PC-9 (cell line): Measurements from ENCODE around the gene USP49. TPM values are rescaled to one million over a fixed set of nuclear protein-coding genes. Genes with fewer than 3 reads are reported as not detected.

Experiments used
- BruUV-seq: library from RNA; stranded (reverse); fragments of 400-500 nt; replicated peaks from 2 replicates; lab custom pipeline; 2021; lab: Mats Ljungman, UMichigan
- CTCF ChIA-PET: fragments of 300-600 bp; sonication (Branson Sonifier 250); formaldehyde crosslinking; loops from one replicate; lab custom pipeline; 2022; ENCODE audit warnings: antibody characterized with exemption; lab: Charles Lee
- POLR2A ChIA-PET: fragments of 300-600 bp; sonication (Branson Sonifier 250); formaldehyde crosslinking; loops from one replicate; lab custom pipeline; 2022; ENCODE audit warnings: antibody characterized with exemption; ENCODE audit not compliant: unreplicated experiment; lab: Charles Lee
- DNase-seq, 2 experiments: peaks; one replicate each; pipeline versions ENCODE4 v3.0.0 to v3.0.0-alpha.2; 2015 to 2022; ENCODE audit warnings: mixed read lengths in 1 of 2
- H2AFZ ChIP-seq: fragments of 200-600 bp; sonication (generic); 2 replicates; pipeline ENCODE4 v1.8.1; 2017; ENCODE audit warnings: antibody characterized with exemption
- H3F3A ChIP-seq: fragments of 200-600 bp; sonication (generic); 2 replicates; pipeline ENCODE4 v1.8.1; 2017; ENCODE audit warnings: antibody characterized with exemption, mild to moderate bottlenecking, low read depth; ENCODE audit not compliant: insufficient read depth
- H3K27ac ChIP-seq: fragments of 200-600 bp; sonication (generic); 2 replicates; pipeline ENCODE4 v1.6.1; 2016; ENCODE audit warnings: mixed run types
- H3K27me3 ChIP-seq: fragments of 200-600 bp; sonication (generic); 2 replicates; pipeline ENCODE4 v1.6.1; 2016; ENCODE audit warnings: low read depth, mixed run types; ENCODE audit not compliant: insufficient read depth
- H3K36me3 ChIP-seq: fragments of 200-600 bp; sonication (generic); 2 replicates; pipeline ENCODE4 v1.6.1; 2016; ENCODE audit warnings: low read depth, mixed run types
- H3K4me1 ChIP-seq: fragments of 200-600 bp; sonication (generic); replicated peaks from 2 replicates; pipeline ENCODE4 v1.6.1; 2016; ENCODE audit warnings: mixed run types; ENCODE audit not compliant: insufficient read depth
- H3K4me2 ChIP-seq: fragments of 200-600 bp; sonication (generic); 2 replicates; pipeline ENCODE4 v1.6.1; 2017; ENCODE audit warnings: mixed run types
- H3K4me3 ChIP-seq: fragments of 200-600 bp; sonication (generic); 2 replicates; pipeline ENCODE4 v1.6.1; 2016; ENCODE audit warnings: mixed run types
- H3K79me2 ChIP-seq: fragments of 200-600 bp; sonication (generic); 2 replicates; pipeline ENCODE4 v1.6.1; 2017; ENCODE audit warnings: low read depth, mixed run types
- H3K9me2 ChIP-seq: fragments of 200-600 bp; sonication (generic); 2 replicates; pipeline ENCODE4 v1.8.1; 2017; ENCODE audit warnings: mild to moderate bottlenecking; ENCODE audit not compliant: insufficient read depth
- H3K9me3 ChIP-seq: fragments of 200-600 bp; sonication (generic); 2 replicates; pipeline ENCODE4 v1.8.1; 2016; ENCODE audit warnings: low read depth; ENCODE audit not compliant: insufficient read depth
- H4K20me1 ChIP-seq: fragments of 200-600 bp; sonication (generic); 2 replicates; pipeline ENCODE4 v1.8.1; 2017; ENCODE audit not compliant: insufficient read depth
- EZH2 ChIP-seq: fragments of 200-600 bp; sonication (generic); IDR thresholded peaks from 2 replicates; pipeline ENCODE4 v1.8.0; 2017; ENCODE audit warnings: antibody characterized with exemption, low read depth
- intact Hi-C: fragments of 100-400 bp; cut with micrococcal nuclease; formaldehyde crosslinking; loops from one replicate; pipeline ENCODE4 v1.10.0; 2022; ENCODE audit not compliant: unreplicated experiment
- total RNA-seq: library from RNA; stranded (reverse); gene quantifications from 2 replicates; pipeline ENCODE4 v1.2.3, GENCODE V29; 2021
- TF ChIP-seq, protein P1 (sequence below): fragments of 200-600 bp; sonication (generic); conservative IDR thresholded peaks from 2 replicates; pipeline ENCODE4 v1.6.1; 2017; ENCODE audit warnings: mixed run types, antibody characterized with exemption, mild to moderate bottlenecking, moderate library complexity

The USP49 gene
- total RNA-seq, 1 experiment from 2014 or later, result 10.9 TPM

DNA sequence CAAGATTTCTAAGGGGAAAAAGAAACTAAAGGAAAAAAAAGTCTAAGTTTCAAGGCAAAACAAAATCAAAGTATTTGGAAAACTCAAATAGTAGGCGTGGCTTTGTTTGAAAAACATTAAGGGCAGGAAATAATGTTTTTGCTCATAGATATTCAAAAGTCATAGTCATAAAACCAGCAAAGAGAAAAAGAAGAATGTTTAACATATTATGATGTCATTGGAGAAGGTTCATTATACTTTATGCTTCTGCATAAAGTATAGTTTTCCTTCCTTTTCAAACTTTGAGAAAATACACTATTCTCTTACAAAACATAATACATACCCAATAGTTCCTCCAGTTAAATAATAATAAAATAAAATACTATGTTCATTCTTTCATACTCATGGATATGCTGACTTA, 13.7 kb downstream of the USP49 start:
- Histone ChIP-seq H3K27me3 (no peaks in the 10 kb centered on the region), H3K9me3 (no peaks in the 10 kb centered on the region), H3K4me3 (no peak overlapping the region), H3F3A (0 out of 2 replicates have a peak, but pooled peaks cover 6% of the 10 kb centered on the region), H3K4me2 (no peak overlapping the region), H4K20me1 (no peaks in the 10 kb centered on the region), H3K79me2 (no peaks in the 10 kb centered on the region), H3K4me1 (no peaks in the 10 kb centered on the region), H2AFZ (no peak overlapping the region), H3K36me3 (no peaks in the 10 kb centered on the region), H3K9me2 (no peaks in the 10 kb centered on the region), H3K27ac (no peak overlapping the region)
- DNase-seq, result no peak
- no TSS peak for BruUV-seq
- POLR2A ChIA-PET, result interaction anchor here (0.6 kb wide), 1 partner anchor 86 kb away, joined by 6 read pairs; no protein-coding TSS in a partner anchor
- CTCF ChIA-PET, result no interaction called here
- TF ChIP-seq, protein P1, sequence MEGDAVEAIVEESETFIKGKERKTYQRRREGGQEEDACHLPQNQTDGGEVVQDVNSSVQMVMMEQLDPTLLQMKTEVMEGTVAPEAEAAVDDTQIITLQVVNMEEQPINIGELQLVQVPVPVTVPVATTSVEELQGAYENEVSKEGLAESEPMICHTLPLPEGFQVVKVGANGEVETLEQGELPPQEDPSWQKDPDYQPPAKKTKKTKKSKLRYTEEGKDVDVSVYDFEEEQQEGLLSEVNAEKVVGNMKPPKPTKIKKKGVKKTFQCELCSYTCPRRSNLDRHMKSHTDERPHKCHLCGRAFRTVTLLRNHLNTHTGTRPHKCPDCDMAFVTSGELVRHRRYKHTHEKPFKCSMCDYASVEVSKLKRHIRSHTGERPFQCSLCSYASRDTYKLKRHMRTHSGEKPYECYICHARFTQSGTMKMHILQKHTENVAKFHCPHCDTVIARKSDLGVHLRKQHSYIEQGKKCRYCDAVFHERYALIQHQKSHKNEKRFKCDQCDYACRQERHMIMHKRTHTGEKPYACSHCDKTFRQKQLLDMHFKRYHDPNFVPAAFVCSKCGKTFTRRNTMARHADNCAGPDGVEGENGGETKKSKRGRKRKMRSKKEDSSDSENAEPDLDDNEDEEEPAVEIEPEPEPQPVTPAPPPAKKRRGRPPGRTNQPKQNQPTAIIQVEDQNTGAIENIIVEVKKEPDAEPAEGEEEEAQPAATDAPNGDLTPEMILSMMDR, result no peak
- no peak for TF ChIP-seq EZH2
- intact Hi-C loops, result no loop called here

DNA sequence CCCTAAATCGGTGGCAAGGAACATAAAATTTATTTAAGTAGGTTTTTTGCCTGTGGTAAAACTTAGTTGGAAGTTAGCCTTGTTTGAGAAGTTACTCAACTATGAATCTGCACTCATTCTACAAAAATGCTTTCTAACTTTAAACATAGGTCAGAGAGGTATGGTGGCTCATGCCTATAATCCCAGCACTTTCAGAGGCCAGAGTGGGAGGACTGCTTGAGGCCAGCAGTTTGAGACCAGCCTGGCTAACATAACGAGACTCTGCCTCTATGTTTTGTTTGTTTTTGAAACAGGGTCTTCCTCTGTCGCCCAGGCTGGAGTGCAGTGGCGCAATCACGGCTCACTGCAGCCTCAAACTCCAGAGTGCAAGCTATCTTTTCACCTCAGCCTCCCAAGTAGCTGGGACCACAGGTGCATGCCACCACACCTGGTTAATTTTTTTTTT, 16.2 kb downstream of the USP49 start:
- no peaks in the 10 kb centered on the region for H3K4me1 ChIP-seq
- no peaks in the 10 kb centered on the region for H3K9me3 ChIP-seq
- no peaks in the 10 kb centered on the region for H3K9me2 ChIP-seq
- ChIA-PET CTCF (no interaction called here), POLR2A (no interaction called here)
- no peak overlapping the region for H3K4me2 ChIP-seq
- DNase-seq, result no peak
- TF ChIP-seq EZH2, result no peak
- TF ChIP-seq, protein P1, result no peak
- no peak overlapping the region for H2AFZ ChIP-seq
- no peaks in the 10 kb centered on the region for H4K20me1 ChIP-seq
- H3K79me2 ChIP-seq, result no peaks in the 10 kb centered on the region
- no peaks in the 10 kb centered on the region for H3K27me3 ChIP-seq
- H3F3A ChIP-seq, result 0 out of 2 replicates have a peak, but pooled peaks cover 6% of the 10 kb centered on the region
- BruUV-seq, result no TSS peak
- H3K36me3 ChIP-seq, result no peaks in the 10 kb centered on the region
- H3K4me3 ChIP-seq, result no peak overlapping the region
- no peak overlapping the region for H3K27ac ChIP-seq
- intact Hi-C loops, result no loop called here

DNA sequence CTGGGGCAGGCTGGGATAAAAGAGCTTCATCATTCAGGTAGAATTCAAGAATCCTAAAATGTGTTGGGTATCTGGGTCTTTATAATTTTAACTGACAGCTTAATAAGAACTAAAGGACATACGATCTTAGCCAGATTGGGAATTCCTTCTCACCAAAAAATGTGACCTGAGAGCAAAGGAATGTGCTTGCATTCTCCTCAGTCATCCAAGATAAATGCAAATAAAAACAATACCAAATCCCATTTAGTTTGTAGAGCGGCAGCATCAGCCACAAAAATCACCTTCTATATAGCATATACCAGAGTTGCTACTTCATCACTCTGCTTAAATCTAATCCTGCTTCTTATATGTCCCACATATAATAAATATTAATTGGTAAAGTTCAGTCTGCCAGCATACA, 16.9 kb downstream of the USP49 start:
- ChIA-PET POLR2A (no interaction called here), CTCF (interaction anchor here (0.5 kb wide), 1 partner anchor 40 kb away, joined by 5 read pairs; no protein-coding TSS in a partner anchor)
- BruUV-seq, result no TSS peak
- no peak for TF ChIP-seq EZH2
- TF ChIP-seq, protein P1, result no peak
- Histone ChIP-seq H3K4me3 (no peak overlapping the region), H4K20me1 (no peaks in the 10 kb centered on the region), H3K4me2 (no peak overlapping the region), H3K36me3 (no peaks in the 10 kb centered on the region), H3K9me2 (no peaks in the 10 kb centered on the region), H3K27ac (no peak overlapping the region), H3K27me3 (no peaks in the 10 kb centered on the region), H3K79me2 (no peaks in the 10 kb centered on the region), H2AFZ (no peak overlapping the region), H3F3A (0 out of 2 replicates have a peak, but pooled peaks cover 6% of the 10 kb centered on the region), H3K4me1 (no peaks in the 10 kb centered on the region), H3K9me3 (no peaks in the 10 kb centered on the region)
- intact Hi-C loops, result no loop called here
- no peak for DNase-seq
